HFF-Myc (cell line): ENCODE measurements around the gene HMGXB4.
A peak's percentile ranks its signal among the peaks of the same experiment; 100 is the strongest.

Experiments used
- DNase-seq: peaks from one replicate; pipeline ENCODE4 v3.0.0-alpha.2; 2011; ENCODE audit warnings: low read depth; ENCODE audit errors: extremely low read depth
- H3K4me3 ChIP-seq: replicated peaks from 2 replicates; pipeline ENCODE4 v1.5.1; 2011; ENCODE audit warnings: low read depth, mild to moderate bottlenecking, control low read depth, low read length
- TF ChIP-seq, protein P1 (sequence below): IDR thresholded peaks from 2 replicates; pipeline ENCODE4 v1.5.1; 2012; ENCODE audit warnings: mild to moderate bottlenecking, low read depth, low read length, control low read depth; ENCODE audit errors: missing control alignments

HMGXB4 gene

DNA sequence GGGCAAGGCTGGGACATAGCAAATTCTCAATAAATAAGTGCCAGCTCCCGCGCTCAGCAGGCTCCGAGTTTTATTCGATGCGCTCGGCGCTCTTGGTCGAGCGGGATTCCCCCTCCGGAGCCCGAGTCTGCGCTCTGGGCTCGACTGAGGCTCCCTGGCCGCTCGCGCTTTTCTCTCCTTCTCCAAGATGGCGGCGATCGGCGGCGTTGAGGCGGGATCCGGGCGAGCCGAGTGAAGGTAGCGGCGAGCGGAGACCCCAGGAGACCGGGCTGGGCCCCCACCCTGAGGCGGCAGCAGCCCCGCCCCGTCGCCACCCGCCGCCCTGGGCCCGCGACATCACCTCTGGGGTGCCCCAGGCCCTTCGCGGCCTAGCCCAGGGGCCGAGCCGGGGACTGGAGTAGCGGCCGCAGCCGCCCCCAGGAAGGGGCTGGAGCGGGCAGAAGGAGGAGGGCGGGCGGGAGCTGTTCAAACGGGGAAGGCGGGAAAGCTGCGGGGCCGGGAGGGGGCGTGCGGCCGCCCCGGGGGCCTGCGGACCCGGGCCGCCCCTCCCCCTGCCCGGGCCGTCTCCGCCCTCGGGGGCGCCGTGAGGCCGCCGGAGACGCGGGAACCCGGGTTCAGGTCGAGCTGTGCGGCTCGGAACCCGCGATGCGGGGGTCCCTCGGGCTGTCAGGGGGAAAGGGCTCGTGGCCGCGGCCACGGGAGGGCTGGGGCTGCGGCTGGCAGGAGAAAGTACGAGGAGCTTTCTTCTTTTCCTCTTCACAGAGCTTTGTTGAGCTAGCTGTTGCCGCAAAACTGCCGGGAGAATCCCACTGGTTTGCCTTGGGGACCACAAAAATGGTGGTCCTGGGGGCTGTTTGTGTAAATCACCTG lies at the start of gene HMGXB4:
Gene HMGXB4 (plus strand): TSS at position 173 of the 870 bp plus-strand sequence. CDS start 4,898 bp downstream, outside the sequence.
- TF ChIP-seq, protein P1, sequence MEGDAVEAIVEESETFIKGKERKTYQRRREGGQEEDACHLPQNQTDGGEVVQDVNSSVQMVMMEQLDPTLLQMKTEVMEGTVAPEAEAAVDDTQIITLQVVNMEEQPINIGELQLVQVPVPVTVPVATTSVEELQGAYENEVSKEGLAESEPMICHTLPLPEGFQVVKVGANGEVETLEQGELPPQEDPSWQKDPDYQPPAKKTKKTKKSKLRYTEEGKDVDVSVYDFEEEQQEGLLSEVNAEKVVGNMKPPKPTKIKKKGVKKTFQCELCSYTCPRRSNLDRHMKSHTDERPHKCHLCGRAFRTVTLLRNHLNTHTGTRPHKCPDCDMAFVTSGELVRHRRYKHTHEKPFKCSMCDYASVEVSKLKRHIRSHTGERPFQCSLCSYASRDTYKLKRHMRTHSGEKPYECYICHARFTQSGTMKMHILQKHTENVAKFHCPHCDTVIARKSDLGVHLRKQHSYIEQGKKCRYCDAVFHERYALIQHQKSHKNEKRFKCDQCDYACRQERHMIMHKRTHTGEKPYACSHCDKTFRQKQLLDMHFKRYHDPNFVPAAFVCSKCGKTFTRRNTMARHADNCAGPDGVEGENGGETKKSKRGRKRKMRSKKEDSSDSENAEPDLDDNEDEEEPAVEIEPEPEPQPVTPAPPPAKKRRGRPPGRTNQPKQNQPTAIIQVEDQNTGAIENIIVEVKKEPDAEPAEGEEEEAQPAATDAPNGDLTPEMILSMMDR: no peak
- peak; percentile 40 for DNase-seq
- H3K4me3 ChIP-seq: peak within 1 kb of the TSS; percentile 77

GRCh38 chr22:35208003-35208402 lies 49.3 kb upstream of the HMGXB4 start:
- no peak for DNase-seq
- no peak overlapping the region for H3K4me3 ChIP-seq
- TF ChIP-seq, protein P1: no peak

DNA sequence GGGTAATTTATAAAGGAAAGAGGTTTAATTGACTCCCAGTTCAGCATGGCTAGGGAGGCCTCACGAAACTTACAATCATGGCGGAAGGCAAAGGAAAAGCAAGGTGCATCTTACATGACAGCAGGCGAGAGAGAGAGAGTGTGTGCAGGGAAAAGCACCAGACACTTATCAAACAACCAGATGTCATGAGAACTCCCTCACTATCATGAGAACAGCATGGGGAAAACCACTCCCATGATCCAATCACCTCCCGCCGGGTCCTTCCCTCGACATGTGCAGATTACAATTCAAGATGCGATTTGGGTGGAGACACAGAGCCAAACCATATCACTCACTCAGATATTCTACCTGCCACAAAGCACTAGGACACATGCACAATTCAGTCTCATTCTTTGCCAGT lies 48.1 kb upstream of the HMGXB4 start:
- no peak for DNase-seq
- TF ChIP-seq, protein P1: no peak
- no peak overlapping the region for H3K4me3 ChIP-seq

DNA sequence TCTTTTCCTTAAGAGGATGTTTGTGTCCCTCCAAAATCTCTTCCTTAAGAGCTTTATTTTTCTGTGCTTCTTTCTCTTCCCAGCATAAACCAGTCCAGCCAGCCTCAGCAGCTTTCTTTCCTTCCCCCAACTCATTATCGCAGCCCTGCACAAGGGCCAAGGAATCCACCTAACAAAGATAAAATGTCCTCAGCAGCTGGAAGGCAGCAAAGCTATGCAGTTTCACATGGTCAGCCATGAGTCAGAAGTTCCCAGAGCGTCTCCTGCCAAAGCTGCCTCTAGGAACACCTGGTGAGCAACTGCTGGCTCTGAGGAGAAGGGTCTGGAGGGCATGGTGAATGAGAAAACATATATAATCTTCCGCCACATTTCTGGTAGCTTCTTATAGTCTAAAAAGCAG lies 45.3 kb upstream of the HMGXB4 start:
- TF ChIP-seq, protein P1: no peak
- DNase-seq: no peak

DNA sequence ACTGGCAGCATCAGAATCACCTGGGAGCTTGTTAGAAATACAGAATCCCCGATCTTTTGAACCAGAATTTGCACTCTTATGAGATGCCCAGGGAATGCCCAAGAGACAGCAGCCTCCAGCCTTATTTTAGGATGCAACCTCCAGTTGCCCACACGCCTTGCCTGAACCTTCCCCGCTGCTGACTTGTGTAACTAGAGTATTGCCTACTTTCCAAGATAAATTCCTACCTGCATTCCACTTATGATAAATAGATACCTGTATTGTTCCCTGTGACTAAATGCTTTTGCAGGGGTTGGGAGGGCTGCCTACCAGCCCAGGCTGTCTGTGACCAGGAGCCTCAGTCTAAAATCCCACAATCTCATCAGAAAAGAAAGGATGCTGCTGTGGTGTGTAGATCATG lies 44.3 kb upstream of the HMGXB4 start:
- no peak overlapping the region for H3K4me3 ChIP-seq
- TF ChIP-seq, protein P1: no peak
- DNase-seq: no peak

More for the DNA sequence above, 45.3 kb upstream of the HMGXB4 start:
- H3K4me3 ChIP-seq: no peak overlapping the region

DNA sequence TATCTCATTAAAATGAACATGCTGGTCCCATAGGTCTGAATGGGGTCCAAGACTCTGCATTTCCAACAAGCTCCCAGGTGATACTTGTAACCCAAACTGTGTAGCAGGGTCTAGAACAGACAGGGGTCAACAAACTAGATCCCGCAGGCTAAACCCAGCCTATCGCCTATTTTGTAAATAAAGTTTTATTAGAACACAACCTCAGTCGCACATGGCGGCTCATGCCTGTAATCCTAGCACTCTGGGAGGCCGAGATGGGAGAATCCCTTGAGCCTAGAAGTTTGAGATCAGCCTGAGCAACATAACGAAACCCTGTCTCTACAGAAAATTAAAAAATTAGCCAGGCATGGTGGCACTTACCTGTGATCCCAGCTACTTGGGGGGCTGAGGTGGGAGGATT lies 42.3 kb upstream of the HMGXB4 start:
- TF ChIP-seq, protein P1: no peak
- DNase-seq: no peak
- H3K4me3 ChIP-seq: no peak overlapping the region

GRCh38 chr22:35215993-35216392 lies 41.3 kb upstream of the HMGXB4 start:
- H3K4me3 ChIP-seq: no peak overlapping the region
- no peak for DNase-seq
- TF ChIP-seq, protein P1: no peak
